AG08396 (cell line): ENCODE measurements around the gene TSPEAR.
"Not testable (repeated sequence)": the region's sequence is repeated elsewhere in the genome, so short reads cannot be mapped to it uniquely, and the experiment has no call there.

Source experiments
- DNase-seq: peaks from one replicate; pipeline ENCODE4 v3.0.0; 2012; ENCODE audit warnings: low spot score, mixed read lengths

TSPEAR gene

DNA sequence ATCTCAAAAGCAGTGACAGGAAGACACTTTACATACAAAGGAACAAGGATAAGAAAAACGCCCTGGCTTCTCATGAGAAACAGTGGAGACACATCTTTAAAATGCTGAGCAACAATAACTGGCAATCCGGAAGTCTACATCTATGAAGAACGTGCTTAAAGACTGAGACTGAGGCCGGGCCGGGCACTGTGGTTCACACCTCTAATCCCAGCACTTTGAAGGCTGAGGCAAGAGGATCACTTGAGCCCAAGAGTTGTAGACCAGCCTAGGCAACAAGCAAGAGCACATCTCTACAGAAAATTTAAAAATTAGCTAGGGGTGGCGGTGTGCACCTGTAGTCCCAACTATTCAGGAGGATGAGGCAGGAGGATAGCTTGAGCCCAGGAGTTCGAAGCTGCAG lies 27.3 kb downstream of the TSPEAR start:
- DNase-seq = no peak

GRCh38 chr21:44682580-44683151 lies 28.7 kb downstream of the TSPEAR start:
- no peak for DNase-seq

DNA sequence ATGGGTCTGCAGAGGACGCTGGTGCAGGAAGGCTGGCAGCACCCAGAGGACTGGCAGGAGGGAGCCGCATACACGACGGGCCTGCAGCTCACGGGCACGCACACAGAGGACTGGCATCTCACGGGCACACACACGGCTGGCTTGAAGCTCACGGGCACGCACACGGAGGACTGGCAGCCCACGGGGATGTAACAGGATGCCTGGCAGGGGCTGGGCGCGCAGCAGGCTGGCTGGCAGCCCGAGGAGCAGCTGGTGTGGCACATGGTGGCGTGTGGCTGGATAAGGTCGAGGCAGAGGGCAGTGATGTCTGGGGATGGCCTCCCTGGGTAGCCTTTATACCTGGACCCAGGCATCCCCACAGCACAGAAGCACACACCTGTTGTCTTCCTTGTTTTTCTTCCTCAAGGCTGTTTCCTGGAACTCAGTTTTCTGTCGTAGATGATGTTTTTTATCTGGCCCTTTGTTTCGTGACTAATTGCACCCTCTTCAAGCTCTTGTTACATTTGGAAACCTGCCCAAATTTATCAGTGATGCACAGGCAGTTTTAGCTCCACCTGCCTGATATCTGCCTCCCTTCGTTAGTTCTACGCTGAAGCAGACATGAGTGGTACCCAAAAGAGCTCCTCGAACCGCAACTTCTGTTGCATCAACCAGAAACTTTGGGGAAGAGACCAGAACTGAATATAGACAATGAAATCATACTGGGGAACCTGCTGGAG lies 29.4 kb downstream of the TSPEAR start, which contains the start of gene KRTAP12-1:
TSS of gene KRTAP12-1 (minus strand) at position 303 of the 719 bp plus-strand sequence. CDS start at position 263, 40 bp downstream.
- no peak for DNase-seq

GRCh38 chr21:44681152-44681551 lies 30.2 kb downstream of the TSPEAR start:
- DNase-seq = no peak

- DNase-seq = no peak
Observed at GRCh38 chr21:44677881-44678280, 33.5 kb downstream of the TSPEAR start.

GRCh38 chr21:44671911-44672310 lies 39.5 kb downstream of the TSPEAR start:
- DNase-seq = no peak

DNA sequence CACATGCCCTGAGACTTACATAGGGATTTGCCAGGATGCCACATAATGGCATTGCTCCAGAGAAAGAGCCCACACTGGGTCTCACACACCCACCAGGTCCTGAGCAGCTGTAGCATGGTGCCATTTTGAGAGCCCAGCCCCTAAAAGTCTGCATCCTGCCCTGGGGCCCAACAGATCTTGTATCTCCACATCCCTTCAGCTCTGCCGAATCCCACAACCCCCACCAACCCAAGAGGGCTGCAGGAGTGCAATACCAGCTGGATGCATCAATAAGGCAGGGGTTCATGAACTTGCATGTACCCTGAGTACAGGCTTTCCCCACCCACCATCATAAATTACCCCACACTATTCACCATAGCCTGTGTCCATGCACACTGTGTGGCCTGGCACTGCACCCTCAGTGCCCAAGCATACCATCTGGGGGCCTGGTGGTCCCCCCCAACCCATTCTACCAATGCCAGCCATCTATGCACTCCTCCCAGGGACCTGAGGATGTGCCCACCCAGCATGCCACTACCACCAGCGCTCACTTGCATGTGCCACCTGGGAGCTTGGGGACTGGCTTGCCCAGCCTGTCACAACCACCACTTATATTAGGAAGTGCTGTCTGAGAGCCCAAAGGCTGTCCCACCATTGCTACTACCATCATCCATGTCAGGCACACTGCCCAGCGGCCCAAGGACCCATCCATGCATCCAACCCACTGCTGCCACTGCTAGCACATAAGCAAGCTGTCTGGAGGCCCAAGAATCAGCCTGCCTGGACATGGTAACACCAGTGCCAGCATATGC lies 40.5 kb downstream of the TSPEAR start:
- DNase-seq = no peak

- no peak for DNase-seq
Observed at GRCh38 chr21:44667612-44668011, 43.8 kb downstream of the TSPEAR start.

DNA sequence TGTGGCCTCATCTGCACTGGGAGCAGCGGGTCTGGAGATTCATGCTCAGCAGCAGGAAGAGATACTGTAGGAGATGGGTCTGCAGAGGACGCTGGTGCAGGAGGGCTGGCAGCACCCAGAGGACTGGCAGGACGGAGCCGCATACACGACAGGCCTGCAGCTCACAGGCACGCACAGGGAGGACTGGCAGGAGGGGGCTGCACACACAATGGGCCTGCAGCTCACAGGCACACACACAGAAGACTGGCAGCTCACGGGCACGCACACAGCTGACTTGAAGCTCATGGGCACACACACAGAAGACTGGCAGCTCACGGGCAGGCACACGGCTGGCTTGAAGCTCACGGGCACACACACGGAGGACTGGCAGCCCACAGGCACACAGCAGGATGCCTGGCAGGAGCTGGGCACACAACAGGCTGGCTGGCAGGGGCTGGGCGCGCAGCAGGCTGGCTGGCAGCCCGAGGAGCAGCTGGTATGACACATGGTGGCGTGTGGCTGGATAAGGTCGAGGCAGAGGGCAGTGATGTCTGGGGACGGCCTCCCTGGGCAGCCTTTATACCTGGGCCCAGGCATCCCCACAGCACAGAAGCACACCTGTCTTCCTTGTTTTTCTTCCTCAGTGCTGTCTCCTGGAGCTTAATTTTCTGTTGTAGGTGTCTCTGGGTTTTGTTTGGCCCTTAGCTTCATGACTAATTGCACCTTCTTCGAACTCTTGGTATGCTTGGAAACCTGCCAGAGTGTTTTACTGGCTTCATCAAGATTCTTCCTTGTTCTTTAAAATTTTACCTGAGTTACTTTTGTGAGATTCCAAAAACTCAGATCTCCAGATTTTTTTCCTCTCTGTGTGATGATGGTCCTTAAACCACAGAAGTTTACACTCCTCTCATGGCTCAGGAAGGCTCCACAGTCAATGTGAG lies 44.7 kb downstream of the TSPEAR start, which contains the start of gene KRTAP12-2:
TSS of gene KRTAP12-2 (minus strand) at position 527 of the 920 bp plus-strand sequence. CDS start at position 486, 41 bp downstream.
- no peak for DNase-seq

DNA sequence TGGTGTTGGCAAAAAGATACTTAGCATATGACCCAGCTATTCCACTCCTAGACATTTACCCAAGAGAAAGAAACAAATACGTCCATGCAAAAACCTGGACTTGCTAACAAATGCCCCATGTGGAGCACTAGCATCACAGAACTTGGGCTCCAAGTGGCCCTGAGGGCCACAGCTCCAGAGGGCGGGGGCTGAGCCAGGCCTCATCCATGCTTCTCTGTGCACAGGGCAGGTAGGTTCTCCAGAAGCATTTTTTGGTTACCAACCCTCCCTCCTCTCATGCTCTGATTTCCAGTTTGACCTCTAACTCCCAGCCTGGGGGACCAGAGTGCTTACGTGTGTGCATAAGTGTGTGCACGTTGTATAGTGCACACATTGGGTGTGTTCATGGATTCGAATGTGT lies 46.7 kb downstream of the TSPEAR start:
- DNase-seq = no peak

DNA sequence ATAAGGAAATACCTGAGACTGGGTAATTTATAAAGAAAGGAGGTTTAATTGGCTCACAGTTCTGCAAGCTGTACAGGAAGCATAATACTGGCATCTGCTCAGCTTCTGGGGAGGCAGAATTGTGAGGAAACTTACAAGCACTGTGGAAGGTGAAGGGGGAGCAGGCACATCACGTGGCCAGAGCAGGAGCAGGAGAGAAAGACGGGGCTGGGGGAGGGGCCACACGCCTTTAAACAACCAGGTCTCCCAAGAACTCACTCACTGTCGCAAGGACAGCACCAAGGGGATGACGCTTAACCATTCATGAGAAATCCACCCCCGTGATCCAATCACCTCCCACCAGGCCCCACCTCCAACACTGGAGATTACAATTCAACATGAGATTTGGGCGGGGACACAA lies 49.8 kb downstream of the TSPEAR start:
- not testable (repeated sequence) for DNase-seq

DNA sequence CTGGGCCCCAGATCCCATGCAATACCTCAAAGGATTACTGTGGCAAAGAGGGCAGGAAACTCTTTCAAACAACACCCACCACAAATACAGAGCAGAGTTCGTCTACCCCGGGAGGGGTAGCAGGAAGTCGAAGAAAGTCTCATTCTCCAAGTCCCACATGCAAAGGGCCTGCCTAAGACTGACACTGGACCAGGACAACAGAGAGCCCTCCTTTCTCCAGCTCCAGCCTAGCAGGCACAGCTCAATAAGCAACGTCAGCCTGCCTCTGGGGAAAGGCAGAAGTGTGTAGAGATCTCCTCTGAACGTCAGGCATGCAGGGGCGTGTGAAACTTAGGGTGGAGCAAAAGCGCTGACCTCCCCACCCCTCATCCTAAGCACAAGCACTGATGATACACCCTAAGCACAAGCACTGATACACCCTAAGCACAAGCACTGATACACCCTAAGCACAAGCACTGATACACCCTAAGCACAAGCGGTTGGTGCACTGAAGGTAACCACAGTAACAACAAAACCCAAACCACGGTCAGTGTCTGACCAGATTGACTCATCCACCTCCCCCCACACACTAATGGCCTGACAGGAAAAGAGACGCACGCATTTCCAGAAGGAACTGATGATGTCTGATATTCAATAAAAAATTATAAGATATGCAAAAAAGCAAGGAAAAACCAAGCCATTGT lies 52.3 kb downstream of the TSPEAR start:
- no peak for DNase-seq

DNA sequence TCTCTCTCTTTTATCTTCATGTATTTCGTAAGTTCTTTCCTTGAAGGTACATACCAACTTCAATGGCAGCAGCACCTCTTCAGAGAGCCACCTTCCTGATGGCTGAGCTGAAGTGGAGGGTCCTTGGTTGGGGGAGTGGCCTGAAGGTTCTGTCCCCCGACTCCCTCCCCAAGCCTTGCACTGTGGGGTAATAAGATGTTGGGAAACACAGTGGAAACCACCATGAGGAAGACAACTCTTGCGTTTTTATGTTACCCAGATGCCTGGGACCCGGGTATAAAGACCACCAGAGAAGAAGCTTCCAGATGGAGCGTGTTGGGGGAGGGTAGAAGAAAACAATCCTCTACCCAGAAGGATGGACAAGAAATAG lies 52.8 kb downstream of the TSPEAR start:
- no peak for DNase-seq

GRCh38 chr21:44657635-44658540 lies 53.5 kb downstream of the TSPEAR start, which contains the start of gene KRTAP12-3:
TSS of gene KRTAP12-3 (plus strand) at chr21:44657932. CDS start at chr21:44657980, 48 bp downstream.
- DNase-seq = no peak

DNA sequence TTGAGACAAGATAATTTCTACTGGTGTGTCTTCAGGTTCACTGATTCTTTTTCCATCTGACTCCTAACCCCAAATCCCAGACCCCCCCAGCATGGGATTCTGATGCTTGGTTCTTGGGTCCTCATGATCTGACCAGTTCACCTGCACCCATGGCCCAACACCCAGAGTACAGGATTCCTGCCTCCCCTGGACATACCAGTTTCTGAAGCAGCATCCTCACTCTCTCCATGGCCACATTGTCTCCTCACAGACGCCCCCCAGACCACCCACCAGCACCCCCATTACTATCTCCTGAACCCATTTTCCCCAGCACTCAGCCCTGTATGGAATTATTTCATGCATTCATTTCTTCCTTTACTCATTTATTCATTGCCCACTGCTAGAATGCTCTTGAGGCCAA lies 54.5 kb downstream of the TSPEAR start:
- no peak for DNase-seq

- DNase-seq = no peak
Observed at GRCh38 chr21:44654576-44655175, 56.7 kb downstream of the TSPEAR start, which contains the start of gene KRTAP12-4. TSS of gene KRTAP12-4 (minus strand) at chr21:44654659. CDS start at chr21:44654614, 45 bp downstream.

GRCh38 chr21:44653656-44654575 lies 57.5 kb downstream of the TSPEAR start:
- DNase-seq = no peak

DNA sequence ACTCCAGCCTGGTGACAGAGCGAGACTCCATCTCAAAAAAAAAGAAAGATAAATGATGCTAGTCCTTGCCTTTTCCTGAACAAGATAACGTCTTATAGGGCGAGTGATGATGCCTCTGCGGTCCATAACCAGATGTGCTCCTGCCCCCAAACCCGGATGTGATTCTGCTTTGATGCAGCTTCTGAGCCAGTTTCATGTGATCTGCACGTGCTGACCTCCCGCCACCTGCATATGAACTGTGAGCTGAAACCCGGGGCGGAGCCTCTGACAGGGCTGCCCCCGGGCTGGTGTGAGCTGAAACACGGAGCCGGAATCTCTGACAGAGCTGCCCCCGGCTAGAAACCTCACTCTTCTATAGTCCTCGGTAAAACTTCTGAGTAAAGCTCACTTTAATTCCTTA lies 58.2 kb downstream of the TSPEAR start:
- DNase-seq = no peak
